ENCODE measurements around the gene GNB1. TPM values are rescaled to one million over a fixed set of nuclear protein-coding genes. Genes with fewer than 3 reads are reported as not detected.

GNB1 gene
- total RNA-seq, 1 experiment from 2014 or later = 400 TPM

- Histone ChIP-seq H3K27ac (ENCODE audit: insufficient read length, low read depth, low read length) (no peak overlapping the region), H4K5ac (ENCODE audit: insufficient read length, low read depth, low read length) (no peak overlapping the region)
- WGBS (ENCODE audit: extremely low coverage, insufficient read length, low lambda C conversion rate) = no CpG with 5 or more reads among the region's 13 CpGs
Measured at GRCh38 chr1:1784933-1785332, 106.0 kb downstream of the GNB1 start.

More at GRCh38 chr1:1784933-1785332, 106.0 kb downstream of the GNB1 start:
- Histone ChIP-seq H3K27me3 (ENCODE audit: insufficient read depth, low read length) (no peaks in the 10 kb centered on the region), H2BK120ac (ENCODE audit: low read depth, low read length, poor library complexity, severe bottlenecking) (no peak overlapping the region), H2BK5ac (ENCODE audit: insufficient read length, low read length) (no peak overlapping the region), H3K23ac (ENCODE audit: insufficient read length, low read depth, low read length) (no peak overlapping the region), H3K23me2 (ENCODE audit: insufficient read length, low read depth, low read length, poor library complexity, severe bottlenecking) (peaks cover 9% of the 10 kb centered on the region), H3K56ac (ENCODE audit: insufficient read length, low read depth, low read length) (no peak overlapping the region), H3K4me1 (ENCODE audit: insufficient read depth, low read length) (peaks cover 13% of the 10 kb centered on the region; the same call in 1 of the 2 replicates), H3K18ac (ENCODE audit: insufficient read length, low read depth, low read length) (no peak overlapping the region), H4K20me1 (ENCODE audit: control insufficient read depth, insufficient read depth, insufficient read length) (no peaks in the 10 kb centered on the region), H3K9me3 (ENCODE audit: control insufficient read depth, low read depth, low read length) (no peaks in the 10 kb centered on the region), H2AFZ (ENCODE audit: low read length) (no peak overlapping the region), H3K79me1 (ENCODE audit: insufficient read depth, low read depth, low read length, poor library complexity, severe bottlenecking) (peaks cover 3% of the 10 kb centered on the region), H4K8ac (replicated peaks; ENCODE audit: insufficient read length, low read depth, low read length) (no peak overlapping the region), H3T11ph (ENCODE audit: low read length) (no peak overlapping the region), H3K9ac (ENCODE audit: extremely low read depth, insufficient read length, low read length) (no peak overlapping the region), H3K4me2 (ENCODE audit: insufficient read depth, insufficient read length, low read length) (no peak overlapping the region), H3K14ac (ENCODE audit: insufficient read depth, low read length) (no peak overlapping the region), H3K79me2 (ENCODE audit: insufficient read depth, low read length) (no peaks in the 10 kb centered on the region), H3K4ac (ENCODE audit: low read depth, low read length) (no peak overlapping the region), H2BK20ac (ENCODE audit: low read depth, low read length, poor library complexity, severe bottlenecking) (no peak overlapping the region), H2BK15ac (ENCODE audit: low read depth, low read length) (no peak overlapping the region), H4K91ac (ENCODE audit: insufficient read length, low read depth, low read length) (no peak overlapping the region), H2BK12ac (ENCODE audit: insufficient read length, low read depth, low read length) (no peak overlapping the region), H2AK5ac (ENCODE audit: insufficient read length, low read length) (no peak overlapping the region)
- Mint-ChIP-seq H3K9me3 (no peaks in the 10 kb centered on the region; a peak in 1 of 5 replicates), H3K36me3 (ENCODE audit: insufficient read depth in 1 of 3, low read depth in 3 of 3) (peaks cover 35 to 53% (median 49%) of the 10 kb centered on the region in 3 experiments; a peak in 6 of 7 replicates), H3K27ac (peak overlapping the region in 1 of 3 experiments; percentile 86; a peak in 1 of 7 replicates), H3K4me1 (peaks cover 25 to 35% of the 10 kb centered on the region in 2 experiments), H3K4me3 (no peak overlapping the region), H3K27me3 (ENCODE audit: low read depth) (no peaks in the 10 kb centered on the region; the same call in 1 of the 2 replicates)
- no peak for DNase-seq
- TF ChIP-seq CTCF (conservative IDR thresholded peaks at IDR 0.05) = no peak

Data from H9 (cell line).